HG03039 (cell line): ENCODE data around the gene ACTG2.
"Not testable (repeated sequence)": the region's sequence is repeated elsewhere in the genome, so short reads cannot be mapped to it uniquely, and the experiment has no call there.

Source experiments
- ATAC-seq: cut with Tn5 transposase; IDR thresholded peaks from one replicate; pipeline ENCODE4 v1.9.1; 2021; ENCODE audit warnings: mild to moderate bottlenecking, moderate library complexity; ENCODE audit not compliant: unreplicated experiment

The ACTG2 gene

DNA sequence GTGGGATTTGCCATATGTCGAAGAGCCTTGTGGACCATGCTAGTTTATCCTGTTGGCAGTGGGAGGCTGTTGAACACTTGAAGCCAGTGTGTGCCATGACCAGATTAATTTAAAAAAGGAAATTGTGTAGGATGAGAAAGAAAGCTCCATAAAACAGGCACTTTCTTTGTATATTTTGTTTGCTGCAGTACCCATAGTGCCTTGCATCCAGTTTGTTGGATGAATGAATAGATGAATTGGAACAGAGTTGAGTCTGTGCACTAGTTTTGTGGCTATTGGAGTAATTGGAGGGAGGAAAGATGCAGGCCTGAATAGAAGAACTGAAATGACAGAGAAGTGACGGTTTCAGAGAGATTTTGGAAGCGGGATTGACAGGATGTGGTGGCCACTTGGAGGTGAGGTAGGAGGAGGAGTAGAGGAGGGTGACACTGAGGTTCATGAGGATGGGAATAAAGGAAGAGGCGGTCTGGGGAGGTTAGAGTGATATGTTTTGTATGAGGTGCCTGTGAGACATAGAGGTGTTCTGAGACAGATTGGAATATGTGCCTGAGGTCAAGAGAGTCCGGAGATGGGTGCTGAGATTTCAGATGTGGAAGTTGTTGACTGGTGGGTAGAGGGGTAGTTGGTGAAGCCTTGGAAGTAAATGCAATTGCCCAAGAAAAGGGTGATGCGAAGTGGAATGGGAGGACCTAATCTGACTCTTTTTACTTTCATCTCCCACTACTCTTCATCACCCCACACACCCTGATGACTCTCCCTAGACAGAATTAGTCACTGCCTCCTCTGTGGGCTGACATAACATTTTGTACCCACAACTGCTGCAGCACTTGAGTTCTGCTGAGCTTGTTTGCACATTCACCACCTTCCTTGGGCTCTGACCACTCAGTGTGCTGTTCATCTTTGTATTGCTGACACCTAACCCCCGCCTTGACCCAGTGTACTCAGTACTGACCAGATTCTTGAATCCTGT, 39.0 kb downstream of the ACTG2 start:
- ATAC-seq, result no peak

GRCh38 chr2:73933194-73933593, 40.4 kb downstream of the ACTG2 start:
- ATAC-seq, result no peak

- no peak for ATAC-seq
Observed at GRCh38 chr2:73935641-73936040, 42.8 kb downstream of the ACTG2 start.

DNA sequence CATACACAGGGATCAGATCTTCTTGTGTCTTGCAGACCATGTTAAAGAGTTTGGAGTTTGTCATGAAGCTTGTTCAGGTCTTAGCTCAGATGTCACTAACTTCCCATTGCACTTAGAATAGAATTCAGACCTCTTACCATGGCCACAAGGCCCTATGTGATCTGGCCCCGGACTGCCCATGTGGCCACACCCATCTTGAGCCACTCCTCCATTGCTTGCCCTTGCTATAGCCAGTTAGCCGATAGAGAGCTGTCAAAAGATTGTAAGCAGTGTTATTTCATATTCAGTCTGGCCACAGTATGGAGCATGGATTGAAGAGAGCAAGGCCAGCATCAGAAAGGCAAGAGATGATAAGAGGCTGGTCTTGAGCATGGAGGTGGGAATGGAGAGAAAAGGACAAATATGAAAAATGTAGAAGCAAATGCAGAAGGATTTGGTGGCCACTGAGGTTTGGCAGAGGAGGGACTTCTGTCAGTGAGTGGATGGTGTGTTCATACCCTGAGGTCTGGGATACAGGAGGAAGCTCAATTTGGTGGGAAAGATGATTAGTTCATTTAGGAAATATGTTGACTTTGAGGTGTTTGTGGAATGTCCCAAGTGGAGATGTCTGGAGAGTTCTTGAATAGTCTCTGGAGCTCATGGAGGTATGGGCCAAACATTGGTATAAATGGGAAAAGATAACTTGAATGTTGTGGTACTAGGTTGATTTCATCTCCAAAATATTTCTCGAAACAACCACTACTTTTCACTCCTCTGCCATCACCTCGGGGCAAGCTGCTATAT, 44.5 kb downstream of the ACTG2 start:
- no peak for ATAC-seq

DNA sequence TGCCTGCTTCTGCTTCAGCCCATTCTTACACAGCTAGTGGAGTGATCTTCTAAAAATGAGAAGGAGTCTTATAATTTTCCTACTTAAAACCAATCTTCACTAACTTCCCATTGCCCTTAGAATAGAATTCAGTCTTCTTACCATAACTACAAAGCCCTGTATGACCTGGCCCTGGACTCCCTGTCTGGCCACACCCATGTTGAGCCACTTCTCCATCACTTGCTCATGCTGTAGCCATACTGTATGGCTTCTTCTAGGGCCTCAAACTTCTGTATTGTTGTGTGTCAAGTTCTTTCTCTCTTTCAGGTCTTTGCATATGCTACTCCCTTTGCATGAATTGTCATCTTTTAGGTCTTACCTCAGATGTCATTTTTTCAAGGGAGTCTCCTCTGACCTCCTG, 45.1 kb downstream of the ACTG2 start:
- ATAC-seq, result no peak

DNA sequence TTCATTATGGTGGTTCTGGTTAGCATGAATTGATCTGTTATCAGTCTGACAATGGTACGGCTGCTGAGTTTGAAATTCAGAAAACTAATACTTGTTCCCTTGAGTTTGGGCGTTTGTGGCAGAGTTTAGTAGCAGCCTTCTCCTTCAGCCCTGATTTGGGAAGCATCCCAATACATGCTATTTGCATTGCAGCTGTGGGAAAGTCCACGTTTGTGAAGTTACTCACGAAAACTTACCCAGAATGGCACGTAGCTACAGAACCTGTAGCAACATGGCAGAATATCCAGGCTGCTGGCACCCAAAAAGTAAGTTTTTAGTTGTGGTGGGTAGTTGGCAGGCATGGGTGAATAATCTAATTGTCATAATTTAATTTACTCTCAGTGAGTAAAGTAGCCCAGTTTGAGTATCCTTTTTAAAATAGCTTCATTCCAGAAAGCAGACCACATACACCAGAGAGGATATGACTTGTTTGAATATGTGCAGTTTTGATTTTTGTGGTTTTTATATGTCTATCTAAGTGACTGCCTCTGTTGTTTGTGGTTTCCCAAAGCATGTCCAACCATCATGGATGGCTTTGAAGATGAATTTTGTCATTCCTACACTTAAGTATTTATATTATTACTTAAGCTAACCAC, 46.0 kb downstream of the ACTG2 start:
- no peak for ATAC-seq

DNA sequence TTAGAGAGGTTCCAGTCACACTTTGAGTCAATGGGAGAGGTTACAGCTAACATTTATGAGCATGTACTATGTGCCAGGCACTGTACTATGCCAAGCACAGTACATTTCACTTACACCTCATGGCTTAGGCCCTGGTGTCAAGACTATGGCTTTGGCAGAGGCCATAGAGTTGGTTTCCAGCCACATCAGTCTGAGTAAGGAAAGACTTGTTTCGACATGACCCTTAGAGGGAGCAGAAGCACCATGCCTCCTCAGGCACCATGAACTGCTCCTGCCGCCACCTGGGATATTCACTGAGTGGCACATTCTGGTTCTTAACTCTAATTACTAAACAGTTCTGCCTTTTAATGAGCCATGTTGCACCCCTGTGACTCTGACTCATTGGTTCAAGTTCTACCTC, 46.6 kb downstream of the ACTG2 start:
- ATAC-seq, result no peak

GRCh38 chr2:73940066-73940465, 47.3 kb downstream of the ACTG2 start:
- not testable (repeated sequence) for ATAC-seq

GRCh38 chr2:73942664-73943063, 49.9 kb downstream of the ACTG2 start:
- no peak for ATAC-seq

DNA sequence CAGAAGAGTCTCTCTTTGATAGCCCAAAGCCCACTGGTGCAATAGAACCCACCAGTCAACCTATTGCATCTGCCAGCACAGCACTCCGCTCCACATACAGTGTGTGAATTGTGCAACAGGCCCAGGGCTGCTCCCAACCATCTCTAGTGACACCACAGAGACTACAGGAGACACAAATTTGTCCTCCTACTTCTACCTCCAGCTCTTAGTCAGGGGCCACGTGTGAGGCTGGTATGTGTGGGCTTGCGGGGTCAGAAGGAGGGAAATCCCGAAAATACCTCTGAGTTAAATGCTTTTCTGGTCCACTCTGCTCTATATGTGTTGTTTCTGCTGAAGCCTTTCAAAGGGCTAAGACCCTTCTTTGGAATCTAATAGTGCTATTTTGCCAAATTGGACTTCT, 51.9 kb downstream of the ACTG2 start:
- peak; percentile 63 for ATAC-seq

DNA sequence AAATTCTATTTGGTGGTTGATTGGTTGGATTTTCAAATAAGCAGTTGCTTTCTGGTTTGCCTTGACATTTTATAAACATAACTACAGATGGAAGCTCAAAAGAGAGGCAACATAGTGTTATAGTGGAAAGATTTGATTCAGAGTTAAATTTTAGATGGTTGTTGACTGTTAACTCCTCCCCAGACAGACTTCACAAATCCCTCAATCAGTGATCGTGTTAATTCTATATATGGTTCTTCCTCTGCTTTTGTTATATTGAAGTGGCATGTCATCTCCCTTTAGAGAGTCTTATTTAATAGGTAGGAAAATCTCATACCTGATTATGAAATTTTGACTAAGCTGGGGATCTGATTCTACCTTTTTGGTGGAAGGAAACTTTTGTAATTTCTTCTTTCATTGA, 53.4 kb downstream of the ACTG2 start:
- no peak for ATAC-seq

GRCh38 chr2:73946666-73947065, 53.9 kb downstream of the ACTG2 start:
- ATAC-seq, result no peak

DNA sequence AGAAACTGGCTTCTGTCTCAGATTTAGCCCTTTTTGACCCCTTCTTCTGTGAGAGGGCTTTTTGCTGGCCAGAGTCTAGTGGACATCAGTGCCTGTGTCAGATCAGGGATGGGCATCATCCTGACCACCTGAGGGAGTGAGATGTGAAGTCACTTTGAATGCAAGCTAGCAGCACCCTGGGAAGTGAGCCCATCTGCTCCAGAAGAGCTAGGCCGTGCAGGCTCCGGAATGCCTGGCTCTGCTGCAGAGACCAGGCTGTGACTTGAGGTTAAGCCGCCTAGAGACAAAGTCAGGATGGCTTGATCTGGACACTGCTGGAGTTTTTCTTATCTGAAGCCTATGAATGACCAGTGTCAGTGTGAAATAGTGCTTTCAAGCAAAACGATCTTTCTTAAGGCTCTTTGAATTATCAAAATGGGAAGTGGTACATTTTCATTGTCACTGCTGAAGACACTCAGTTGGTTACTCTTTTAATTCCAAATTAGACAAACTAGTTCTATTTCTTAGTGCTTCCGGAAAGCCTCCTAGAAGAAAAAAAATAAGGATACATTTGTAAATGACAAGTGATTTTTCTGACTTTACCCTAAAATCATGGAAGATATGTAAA, 54.7 kb downstream of the ACTG2 start:
- ATAC-seq, result no peak

GRCh38 chr2:73949802-73950201, 57.0 kb downstream of the ACTG2 start:
- ATAC-seq, result no peak

DNA sequence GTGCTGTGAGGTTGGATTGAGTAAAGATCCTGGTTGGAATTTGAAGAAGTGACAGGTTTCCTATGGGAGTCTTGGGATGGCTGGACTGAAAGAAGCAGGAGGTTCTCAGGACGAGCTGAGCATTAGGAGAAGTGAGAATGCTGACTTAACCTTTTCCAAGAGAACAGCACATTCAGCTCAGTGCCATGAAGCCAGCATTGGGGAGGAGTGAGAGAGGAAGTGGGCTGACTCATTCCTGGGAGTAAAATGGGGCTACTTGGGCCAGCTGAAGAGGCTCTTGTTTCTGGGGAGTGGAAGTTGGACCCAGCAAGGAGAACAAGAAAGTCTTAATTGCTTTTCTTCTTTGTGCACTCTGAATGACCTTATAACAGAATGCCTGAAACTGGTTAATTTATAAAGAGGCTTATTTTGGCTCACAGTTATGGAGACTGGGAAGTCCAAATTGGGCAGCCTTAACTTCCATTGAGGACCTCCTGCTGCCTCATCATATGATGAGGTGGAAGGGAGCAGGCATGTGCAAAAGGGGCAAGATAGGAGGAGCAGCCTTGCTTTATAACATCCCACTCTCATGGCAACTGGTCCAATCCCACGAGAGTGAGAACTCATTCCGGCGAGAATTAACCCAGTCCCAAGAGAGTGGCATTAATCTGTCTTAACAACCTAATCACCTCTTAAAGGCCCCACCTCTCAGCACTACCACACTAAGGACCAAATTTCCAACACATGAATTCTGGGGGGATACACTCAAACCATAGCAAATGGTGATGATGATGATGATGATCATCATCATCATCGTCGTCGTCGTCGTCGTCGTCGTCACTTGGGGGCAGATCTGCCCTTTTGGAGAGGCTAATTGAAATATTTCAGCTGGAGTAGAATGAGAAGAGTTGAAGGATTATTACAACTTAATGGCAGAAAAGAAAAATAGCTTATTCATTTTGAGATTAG, 60.0 kb downstream of the ACTG2 start:
- ATAC-seq, result no peak

- ATAC-seq, result no peak
Observed at GRCh38 chr2:73956218-73956865, 63.5 kb downstream of the ACTG2 start.

GRCh38 chr2:73961274-73961673, 68.5 kb downstream of the ACTG2 start:
- no peak for ATAC-seq

DNA sequence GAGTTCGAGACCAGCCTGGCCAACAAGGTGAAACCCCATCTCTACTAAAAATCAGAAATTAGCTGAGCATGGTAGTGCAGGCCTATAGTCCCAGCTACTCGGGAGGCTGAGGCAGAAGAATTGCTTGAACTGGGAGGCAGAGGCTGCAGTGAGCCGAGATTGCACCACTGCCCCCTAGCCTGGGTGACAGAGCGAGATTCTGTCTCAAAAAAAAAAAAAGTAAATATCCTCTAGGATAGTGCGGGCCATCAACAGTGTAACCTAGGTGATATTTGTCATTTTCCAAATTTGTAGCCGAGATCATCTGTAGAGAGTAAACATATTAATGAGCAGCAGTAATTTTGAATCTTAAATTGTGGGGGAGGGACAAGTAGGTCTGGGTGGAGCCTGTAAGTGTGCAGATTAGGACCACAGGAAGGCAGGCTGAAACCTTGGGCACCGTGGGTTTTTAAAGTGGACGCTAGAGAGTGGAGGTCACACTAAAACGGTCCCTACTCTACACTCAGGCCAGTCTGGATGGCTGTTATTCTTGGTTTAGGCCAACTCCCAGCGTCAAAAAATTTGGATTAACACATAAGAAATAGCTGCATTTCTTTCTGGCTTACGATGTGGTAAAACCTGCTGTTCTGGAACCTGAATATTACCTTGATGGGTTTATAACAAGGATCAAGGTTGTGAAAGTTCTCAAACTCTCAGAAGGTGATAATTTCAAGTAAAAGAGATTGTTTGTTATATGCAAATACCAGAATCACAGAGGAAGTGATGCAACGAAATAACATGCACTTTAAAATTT, 69.2 kb downstream of the ACTG2 start:
- ATAC-seq, result no peak

DNA sequence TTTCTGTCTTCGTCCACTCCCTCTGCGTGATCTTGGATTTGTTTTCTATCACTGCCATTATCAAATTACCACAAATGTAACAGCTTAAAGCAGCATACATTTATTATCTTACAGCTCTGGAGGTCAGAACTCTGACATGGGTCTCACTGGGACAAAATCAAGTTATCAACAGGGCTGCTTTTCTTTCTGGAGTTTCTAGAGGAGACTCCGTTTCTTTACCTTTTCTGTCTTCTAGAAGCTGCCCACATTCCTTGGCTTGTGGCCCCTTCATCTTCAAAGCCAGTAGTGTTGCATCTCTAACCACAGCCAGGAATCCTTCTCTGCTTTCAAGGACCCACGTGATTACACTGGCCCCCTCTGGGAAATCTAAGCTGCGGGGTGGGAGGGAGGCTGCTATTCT, 70.0 kb downstream of the ACTG2 start:
- no peak for ATAC-seq
